Measurements from ENCODE around the gene ATP11A.
A peak's percentile ranks its signal among the peaks of the same experiment; 100 is the strongest.

ATP11A gene

DNA sequence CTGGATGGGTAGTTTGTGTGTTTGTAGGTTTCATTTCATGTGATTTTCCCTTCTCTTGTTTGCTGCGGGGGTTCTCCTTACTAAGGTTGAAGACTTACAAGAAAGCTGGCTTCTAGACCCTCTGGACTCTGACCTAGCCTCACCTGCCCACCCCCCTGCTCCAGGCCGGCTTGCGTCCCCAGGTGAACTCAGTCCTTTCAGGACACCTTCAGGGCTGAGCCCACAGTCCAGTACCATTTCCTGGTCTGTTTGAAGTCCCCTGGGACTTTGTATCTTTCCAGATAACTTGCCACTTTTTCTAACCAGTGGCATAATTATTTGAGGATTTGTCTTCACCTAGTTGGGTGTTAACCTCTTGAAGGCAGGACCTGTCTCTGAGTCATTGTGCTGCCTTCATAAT lies 227.9 kb downstream of the ATP11A start:
- DNase-seq, result no peak

DNA sequence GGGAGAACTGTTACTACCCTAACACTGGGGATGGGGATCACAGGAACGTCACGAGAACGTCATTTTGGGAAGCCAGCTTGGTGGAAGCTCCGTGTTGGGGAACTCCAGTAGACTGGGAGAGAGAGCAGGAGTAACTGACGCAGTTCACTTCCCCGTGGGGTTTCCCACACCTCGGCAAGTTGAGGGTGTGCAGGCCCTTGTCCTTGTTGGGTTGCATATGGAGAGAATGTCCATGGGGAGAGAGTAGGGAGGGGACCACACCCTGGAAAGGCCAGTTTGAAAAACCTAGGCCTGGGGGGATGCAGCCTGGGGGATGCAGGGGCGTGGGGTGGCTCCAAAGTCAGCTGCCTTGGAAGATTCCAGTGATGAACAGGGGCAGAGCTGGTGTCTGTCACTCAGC lies 228.4 kb downstream of the ATP11A start:
- DNase-seq, result no peak

DNA sequence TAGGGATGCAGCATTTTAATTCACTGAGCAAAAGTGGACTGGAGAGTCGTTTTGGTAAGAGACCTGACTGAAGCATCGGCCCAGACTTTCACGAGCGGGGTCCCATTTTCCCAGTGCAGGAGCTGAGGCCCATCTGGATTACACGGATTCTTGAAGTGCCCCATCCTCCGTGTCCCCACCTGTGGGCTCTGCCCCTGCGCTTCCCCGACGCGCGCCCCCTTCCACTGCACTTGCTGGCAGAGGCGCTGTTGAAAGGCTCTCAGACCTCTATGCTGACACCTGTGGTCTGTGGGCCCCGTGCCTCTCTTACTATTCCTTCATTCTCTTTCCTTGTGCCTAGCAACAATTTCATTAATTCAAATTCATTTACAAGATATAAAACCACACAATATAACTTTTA lies 228.9 kb downstream of the ATP11A start:
- no peak for DNase-seq

DNA sequence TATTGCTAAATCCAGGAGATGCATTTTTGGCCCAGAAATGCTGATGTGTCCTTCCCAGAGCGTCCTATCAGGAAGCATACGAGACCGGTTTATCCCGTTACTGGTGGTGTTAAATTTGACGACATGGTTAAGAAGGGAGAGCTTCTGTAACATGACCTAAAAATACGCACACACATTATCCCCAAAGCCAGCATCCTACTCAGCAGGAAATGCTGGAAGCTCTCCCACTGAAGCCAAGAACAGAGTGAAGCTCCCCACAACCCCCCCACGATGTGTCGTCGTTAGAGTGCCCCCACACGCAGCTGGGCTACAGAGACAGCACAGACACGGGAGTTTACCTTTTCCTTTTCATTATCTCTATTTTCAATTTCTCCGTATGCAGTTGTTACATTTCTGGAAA lies 234.1 kb downstream of the ATP11A start:
- no peak for DNase-seq

DNA sequence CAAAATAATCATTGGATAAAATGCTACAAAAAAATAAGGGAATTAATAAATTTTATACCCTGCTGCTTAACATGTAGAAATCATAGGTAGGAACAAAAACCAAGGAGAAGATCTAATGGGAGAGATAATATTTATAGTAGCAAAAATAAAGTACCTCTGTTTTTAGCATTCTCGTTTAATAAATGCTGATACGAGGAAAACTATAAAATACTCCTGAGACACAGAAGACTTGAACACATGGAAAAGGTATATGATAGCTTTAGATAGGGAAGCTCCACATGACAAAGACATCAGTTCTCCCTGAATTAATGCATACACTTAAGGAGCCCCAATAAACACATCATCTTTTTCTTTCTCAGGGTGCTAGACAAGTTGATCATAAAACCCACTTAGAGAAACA lies 234.5 kb downstream of the ATP11A start:
- DNase-seq, result no peak

DNA sequence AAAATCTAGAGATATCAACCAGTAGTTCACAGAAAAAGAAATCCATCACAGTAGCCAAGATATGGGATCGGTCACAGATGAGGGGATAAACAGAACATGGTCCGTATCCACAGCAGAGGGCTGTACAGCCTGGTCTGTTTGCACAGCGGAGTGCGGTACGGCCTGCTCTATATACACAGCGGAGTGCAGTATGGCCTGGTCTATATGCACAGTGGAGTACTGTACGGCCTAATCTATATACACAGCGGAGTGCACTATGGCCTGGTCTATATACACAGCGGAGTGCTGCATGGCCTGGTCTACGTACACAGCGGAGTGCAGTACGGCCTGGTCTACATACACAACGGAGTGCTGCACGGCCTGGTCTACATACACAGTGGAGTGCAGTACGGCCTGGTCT lies 236.2 kb downstream of the ATP11A start:
- DNase-seq, result no peak

DNA sequence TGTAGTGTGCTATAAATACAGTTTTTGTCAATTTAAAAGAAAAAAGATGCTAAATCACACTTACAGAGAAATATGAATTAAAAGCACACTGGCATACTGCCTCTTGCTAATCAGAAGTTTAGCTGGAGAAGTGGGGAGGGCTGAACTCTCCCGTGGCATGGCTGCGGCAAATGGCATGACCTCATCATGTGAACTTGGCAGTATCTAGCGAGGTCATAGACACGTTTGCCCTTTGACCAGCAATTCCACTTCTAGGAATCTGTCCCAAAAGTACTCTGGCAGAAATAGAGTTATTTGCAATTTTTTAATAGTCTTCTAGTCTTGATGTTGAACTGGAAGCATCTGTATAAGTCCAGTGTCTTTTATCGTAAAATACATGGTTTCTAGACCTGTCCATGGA lies 237.2 kb downstream of the ATP11A start:
- no peak for DNase-seq

DNA sequence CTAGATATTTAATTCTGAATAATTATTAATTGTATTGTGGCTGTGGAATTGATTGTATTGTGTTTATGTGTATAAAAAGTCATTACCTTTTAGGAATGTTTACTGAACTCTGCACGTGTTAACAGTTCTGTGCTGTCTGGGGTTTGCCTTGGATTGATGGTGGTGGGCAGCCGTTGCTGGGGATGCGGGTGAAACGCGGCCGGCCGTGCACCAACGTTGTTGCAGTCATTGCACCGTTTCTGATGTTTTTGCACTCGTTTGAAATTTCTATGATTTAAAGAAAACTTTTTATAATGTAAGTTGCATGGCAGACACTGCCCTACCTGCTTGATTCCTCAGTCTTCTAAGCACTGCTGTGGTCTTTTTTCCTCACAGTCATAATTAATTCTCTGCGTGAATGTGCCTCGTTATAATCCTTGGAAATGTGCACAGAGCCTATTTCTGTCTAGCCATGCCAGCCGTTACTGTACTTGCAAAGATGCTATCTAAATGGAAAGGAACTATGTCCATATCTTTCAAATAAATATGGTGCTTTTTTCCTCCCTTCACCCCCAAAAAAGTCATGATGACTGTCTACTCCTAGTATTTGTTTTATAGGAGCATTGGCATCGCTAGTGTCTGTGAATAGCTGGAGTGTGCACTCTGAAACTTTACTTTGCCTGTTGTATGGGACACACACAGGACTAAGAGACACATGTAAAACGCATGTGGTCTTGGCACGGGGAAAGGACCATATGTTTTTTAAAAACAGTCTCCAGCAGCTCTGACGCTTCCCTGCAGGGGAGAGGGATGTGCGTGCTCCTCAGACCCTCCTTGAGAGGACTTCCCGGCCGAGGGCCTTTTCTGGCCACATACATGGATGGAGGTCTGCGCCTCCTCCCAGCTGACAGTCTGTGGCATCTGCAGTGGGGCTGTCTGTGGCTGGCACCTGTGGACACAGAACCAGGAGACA lies 238.5 kb downstream of the ATP11A start:
- DNase-seq, result peak; percentile 19

DNA sequence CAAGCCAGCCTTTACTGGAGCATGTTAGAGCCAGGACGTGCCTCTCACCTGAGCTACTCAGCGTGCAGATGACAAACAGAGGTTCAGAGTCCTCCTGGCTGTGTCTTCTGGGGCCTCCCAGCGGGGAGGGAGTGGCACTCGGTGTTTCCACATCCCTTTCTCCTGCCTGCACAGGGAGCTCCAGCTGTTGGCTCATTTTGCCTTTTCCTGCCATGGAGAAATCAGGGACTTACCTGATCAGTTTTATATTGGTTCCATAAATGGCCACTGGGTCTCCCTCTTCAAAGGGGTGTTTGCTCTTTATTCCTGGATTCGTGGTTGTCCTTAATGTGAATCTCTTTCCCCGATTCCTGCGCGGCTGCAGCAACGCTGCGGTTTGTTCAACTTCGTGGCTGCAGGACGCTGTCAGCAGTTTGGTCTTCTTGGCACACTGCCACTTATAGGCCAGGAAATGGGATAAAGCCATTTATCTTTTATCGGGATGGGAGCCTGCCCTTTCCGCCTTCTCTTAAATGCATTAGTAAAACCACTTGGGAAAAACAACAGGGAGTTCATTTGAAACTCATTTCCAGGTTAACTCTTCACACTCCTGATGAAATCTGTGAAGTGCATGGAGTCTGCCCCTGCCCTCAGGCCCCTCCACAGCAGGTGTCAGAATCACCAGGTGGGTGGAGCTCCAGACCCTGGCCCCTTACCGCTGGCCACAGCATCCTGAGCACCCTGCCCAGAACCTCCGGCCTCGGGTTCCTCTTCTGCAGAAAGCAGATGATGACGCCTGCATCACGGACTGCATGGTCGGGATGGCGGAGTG lies 239.3 kb downstream of the ATP11A start:
- DNase-seq, result no peak

DNA sequence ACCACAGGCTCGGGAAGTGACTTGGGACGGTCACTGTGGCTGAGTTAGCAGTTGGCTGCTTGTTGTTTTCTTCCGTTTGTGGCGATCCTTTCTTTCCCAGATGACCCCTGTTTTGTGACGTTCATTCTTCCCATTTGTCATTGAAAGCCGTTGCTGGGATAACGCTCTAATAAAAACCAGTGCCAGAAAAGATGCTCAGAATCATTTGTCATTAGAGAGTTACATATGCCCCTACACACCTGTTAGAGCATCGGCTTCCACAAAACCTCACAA lies 239.9 kb downstream of the ATP11A start:
- no peak for DNase-seq

DNA sequence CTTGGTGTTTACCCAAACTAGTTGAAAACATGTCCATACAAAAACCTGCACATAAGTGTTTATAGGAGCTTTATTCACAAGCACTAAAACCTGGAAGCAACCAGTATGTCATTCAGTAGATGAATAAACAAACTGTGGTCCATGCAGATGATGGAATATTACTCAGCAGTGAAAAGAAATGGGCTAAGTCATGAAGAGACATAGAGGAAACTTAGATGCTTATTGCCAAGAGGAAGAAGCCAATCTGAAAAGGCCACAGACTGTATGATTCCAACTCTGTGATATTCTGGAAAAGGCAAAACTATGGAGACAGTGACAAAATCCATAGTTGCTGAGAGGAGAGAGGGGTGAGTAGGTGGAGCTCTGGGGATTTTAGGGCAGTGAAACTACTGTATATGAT lies 240.4 kb downstream of the ATP11A start:
- no peak for DNase-seq

DNA sequence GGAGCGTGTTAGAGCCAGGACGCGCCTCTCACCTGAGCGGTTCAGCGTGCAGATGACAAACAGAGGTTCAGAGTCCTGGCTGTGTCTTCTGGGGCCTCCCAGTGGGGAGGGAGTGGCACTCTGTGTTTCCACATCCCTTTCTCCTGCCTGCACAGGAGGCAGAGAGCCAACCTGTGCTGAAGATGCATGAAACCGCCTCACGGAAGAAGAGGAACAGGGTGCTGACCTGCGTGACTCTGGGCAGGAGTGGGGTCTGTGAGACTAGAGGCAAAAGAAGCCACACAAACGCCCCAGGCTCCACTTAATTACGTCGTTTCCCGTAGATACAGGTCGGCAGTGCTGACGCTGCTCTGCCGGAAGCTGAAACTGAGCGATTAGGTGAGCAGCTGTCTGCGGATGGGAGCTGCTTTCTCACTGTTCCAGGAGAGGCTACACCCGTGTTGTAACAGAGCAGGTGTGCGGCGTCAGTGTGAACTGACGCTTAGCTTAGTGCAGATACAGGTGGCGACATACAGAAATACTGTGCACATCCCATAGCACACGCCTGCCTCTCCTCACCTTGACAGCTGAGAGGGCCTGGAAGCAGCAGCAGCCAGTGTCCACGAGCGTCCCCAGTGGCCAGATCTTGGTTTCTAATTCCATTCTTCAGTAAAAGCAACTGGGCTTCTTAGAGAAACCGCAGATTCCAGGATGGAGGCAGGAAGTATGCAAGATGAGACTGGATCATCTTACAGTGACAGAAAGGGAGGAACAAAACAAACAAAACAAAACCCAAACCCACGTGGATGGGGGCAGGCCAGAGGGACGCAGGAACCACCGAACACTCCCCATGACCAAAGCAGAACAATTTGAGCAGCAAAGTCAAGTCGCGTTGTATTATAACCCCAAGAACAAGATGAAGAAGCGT lies 241.4 kb downstream of the ATP11A start:
- peak; percentile 62 for DNase-seq

DNA sequence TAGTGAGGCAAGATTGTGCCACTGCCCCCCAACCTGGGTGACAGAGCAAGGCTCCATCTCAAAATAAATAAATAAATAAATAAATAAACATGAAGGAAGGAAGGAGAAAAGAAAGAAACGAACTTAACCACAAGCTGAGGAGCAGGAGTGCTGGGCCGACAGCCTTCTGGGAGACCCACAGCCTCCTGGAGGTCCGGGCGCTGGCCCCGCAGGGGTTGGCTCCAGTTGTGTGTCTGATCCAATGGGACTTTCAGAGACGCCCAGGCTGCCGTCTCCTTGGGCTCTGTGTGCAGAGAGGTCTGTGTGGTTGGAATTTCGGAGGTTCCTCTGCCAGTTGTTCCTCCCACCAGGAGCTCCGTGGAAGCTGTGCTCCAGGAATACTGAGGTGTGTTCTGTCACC lies 243.1 kb downstream of the ATP11A start:
- DNase-seq, result no peak

DNA sequence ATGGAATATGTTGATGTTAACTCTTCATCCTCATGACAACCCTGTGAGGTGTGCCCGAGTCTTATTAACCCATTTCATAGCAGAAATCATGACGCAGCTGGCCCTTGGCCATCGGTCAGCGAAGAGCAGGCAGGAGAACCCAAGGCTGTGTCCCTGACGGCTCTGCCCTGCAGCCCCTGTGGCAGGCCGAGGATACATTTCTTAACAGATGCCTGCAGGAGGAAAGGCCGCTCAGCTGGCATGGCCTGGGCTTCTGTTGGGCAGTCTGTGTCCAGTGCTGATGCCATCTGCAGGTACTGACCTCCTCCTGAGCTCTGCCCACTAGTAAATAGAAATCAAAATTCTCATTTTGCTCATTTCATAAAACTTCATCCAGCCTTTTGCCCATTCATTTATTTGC lies 243.8 kb downstream of the ATP11A start:
- no peak for DNase-seq

DNA sequence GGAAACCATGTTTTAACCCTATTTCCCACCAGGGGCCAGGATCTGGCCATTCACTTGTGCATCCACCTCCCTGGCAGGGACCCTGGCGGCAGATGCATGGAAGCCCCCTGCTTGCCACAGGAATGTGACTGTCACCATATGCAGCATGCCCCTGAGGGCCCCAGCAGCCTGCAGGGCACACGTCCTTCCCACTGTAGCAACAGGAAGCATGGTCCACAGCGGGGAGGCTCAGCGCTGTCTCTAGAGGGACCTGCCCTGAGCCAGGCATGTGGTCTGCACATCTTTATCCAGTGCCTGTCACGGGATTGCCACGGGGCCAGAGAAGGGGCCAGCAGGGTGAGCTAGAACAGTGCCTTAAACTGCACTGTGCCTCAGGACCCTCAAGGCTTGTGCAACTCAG lies 244.2 kb downstream of the ATP11A start:
- no peak for DNase-seq
